Kidney capillary endothelial cell (primary cell): Measurements from ENCODE around the gene OR1E2.
"Not testable (repeated sequence)": the region's sequence is repeated elsewhere in the genome, so short reads cannot be mapped to it uniquely, and the experiment has no call there.

Source experiments
- DNase-seq: peaks from one replicate; pipeline ENCODE4 v3.0.0-alpha.2; 2018; ENCODE audit warnings: low spot score

The OR1E2 gene

DNA sequence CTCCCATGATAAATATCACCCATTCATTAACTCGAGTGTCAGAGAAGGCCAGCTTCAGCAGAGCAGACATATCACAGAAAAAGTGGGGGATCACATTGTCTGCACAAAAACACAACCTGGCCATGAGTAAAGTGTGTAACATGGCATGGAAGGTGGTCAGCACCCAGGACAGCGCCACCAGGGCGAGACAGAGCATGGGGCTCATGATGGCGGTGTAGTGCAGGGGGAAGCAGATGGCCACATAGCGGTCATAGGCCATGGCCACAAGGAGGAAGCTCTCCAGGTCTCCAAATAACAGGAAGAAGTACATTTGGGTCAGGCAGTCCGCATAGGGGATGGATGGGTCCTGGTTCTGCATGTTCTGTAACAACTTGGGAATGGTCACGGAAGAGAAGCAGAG, 35.8 kb downstream of the OR1E2 start:
- DNase-seq = not testable (repeated sequence)

DNA sequence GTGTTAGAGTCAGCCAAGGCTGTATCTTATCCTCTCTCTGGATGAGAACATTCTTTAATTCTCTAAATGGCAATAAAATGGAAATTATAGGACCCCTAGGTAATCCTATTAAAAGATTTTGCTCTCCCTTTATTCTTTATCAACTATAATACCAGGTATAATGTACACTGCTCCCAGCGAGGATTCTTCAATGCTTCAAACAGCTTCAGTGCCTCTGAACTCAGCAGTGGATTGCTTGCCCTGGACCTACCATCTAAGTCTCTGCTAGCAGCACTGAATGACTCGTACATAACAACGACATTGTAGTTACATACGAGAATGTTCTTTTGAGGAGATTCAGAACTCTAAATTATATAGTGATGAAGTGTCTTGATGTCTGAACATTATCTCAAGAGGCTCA, 43.9 kb downstream of the OR1E2 start:
- DNase-seq = no peak

DNA sequence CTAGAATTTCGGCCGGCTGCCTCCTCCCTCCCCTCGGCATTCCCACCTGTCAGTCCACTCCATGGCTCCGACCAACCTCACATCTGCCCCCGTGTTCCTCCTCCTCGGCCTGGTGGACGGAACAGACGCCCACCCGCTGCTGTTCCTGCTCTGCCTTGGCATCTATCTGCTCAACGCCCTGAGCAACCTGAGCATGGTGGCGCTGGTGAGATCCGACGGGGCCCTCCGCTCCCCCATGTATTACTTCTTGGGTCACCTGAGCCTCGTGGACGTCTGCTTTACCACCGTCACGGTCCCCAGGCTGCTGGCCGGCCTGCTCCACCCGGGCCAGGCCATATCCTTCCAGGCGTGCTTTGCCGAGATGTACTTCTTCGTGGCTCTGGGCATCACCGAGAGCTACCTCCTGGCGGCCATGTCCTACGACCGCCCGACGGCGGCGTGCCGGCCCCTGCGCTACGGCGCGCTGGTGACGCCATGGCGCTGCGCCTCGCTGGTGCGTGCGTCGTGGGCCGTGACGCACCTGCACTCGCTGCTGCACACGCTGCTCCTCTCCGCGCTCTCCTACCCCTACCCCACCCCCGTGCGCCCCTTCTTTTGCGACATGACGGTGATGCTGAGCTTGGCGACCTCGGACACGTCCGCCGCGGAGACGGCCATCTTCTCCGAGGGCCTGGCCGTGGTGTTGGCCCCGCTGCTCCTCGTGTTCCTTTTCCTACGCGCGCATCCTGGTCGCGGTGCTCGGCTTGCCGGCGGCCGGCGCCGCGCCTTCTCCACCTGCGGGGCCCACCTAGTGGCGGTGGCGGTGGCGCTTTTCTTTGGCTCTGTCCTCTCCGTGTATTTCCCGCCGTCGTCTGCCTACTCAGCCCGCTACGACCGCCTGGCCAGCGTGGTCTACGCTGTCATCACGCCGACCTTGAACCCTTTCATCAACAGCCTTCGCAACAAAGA, 47.5 kb downstream of the OR1E2 start, which contains the start of gene OR3A2:
Gene OR3A2 (minus strand): TSS at position 440 of the 948 bp plus-strand sequence.
- DNase-seq = no peak
